Stomach (tissue), 4 donors: Measurements from ENCODE around the gene MAPRE3.

Source experiments
- EP300 ChIP-seq: sonication (generic); formaldehyde crosslinking; IDR thresholded peaks from one replicate; pipeline ENCODE4 v1.6.1; 2017; ENCODE audit warnings: antibody characterized with exemption
- POLR2AphosphoS5 ChIP-seq, 3 donors: sonication (generic); formaldehyde crosslinking; IDR thresholded peaks; one replicate each; pipeline ENCODE4 v1.6.1; 2016; ENCODE audit warnings: antibody characterized with exemption in 3 of 3
- TF ChIP-seq, protein P1 (sequence below), 7 experiments: fragments of 450-650 bp in 4 of 7; fragments of 200-600 bp in 3 of 7; sonication (generic) in 3 of 7; IDR thresholded peaks; one replicate each; pipeline ENCODE4 v1.5.1; 2016 to 2019; ENCODE audit warnings: antibody characterized with exemption in 7 of 7, control low read depth in 2 of 7, mild to moderate bottlenecking in 1 of 7

DNA sequence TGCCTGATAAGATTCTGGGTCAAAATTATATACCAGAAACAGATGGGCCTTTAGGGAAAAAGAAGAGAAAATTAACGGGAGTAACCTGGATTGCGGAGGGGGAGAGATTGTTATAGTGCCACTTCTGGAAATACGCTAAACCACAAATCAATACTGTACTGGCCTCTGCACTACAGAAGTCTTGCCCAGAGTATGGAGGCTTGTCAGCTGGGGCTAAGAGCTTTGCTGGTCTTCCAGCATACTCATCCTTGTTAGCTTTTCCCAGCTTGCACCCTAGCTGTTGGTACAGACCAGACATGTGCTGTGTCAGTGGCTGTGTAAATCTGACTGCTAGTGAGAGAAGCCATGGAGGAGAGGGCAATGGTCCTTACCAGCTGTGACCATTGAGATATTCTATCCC lies 89.9 kb downstream of the MAPRE3 start:
- TF ChIP-seq, protein P1, sequence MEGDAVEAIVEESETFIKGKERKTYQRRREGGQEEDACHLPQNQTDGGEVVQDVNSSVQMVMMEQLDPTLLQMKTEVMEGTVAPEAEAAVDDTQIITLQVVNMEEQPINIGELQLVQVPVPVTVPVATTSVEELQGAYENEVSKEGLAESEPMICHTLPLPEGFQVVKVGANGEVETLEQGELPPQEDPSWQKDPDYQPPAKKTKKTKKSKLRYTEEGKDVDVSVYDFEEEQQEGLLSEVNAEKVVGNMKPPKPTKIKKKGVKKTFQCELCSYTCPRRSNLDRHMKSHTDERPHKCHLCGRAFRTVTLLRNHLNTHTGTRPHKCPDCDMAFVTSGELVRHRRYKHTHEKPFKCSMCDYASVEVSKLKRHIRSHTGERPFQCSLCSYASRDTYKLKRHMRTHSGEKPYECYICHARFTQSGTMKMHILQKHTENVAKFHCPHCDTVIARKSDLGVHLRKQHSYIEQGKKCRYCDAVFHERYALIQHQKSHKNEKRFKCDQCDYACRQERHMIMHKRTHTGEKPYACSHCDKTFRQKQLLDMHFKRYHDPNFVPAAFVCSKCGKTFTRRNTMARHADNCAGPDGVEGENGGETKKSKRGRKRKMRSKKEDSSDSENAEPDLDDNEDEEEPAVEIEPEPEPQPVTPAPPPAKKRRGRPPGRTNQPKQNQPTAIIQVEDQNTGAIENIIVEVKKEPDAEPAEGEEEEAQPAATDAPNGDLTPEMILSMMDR (IDR thresholded peaks at IDR 0.05): no peak
- TF ChIP-seq POLR2AphosphoS5 (IDR thresholded peaks at IDR 0.05) (no peak), EP300 (no peak)
